ENCODE results near the gene NAA25. TPM values are rescaled to one million over a fixed set of nuclear protein-coding genes. Genes with fewer than 3 reads are reported as not detected.
A peak's percentile ranks its signal among the peaks of the same experiment; 100 is the strongest.

Gene NAA25
- polyA plus RNA-seq, 1 experiment, result 17.9 TPM

GRCh38 chr12:112149596-112149995, 41.0 kb upstream of the NAA25 start:
- ChIA-PET POLR2A (no interaction called here), CTCF (interaction anchor here (0.9 kb wide), 1 partner anchor 21 kb away, joined by 3 read pairs; no protein-coding TSS in a partner anchor)
- H3K27me3 ChIP-seq (ENCODE audit: control insufficient read depth, insufficient read depth, low read length), result no peaks in the 10 kb centered on the region
- no peak overlapping the region for H3K27ac ChIP-seq (ENCODE audit: low read depth, low read length)
- no peak for TF ChIP-seq CTCF (IDR thresholded peaks at IDR 0.05; ENCODE audit: low read depth, low read length)
- H3K9me3 ChIP-seq (ENCODE audit: control insufficient read depth, insufficient read depth, low read length), result no peaks in the 10 kb centered on the region
- H3K4me3 ChIP-seq (ENCODE audit: low read depth, low read length), result no peak overlapping the region
- no peak for DNase-seq (ENCODE audit: low read depth, low spot score)

DNA sequence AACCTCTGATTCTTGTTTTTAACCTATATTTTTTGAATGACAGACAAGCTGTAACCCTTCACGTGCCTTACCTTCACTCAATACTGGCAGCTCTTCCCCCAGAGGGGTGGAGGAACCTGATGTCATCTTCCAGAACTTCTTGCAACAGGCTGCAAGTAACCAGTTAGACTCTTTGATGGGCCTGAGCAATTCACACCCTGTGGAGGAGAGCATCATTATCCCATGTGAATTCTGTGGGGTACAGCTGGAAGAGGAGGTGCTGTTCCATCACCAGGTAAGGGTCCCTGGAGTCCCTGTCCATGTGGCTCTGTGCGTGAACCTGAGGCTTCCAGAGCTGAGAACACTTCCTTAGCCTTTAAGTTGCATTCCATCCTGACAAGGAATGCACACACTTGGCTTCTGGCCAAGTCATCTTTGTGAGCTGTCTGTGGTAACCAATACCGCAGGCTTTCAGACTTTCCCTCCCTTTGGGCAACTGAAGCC, 39.5 kb upstream of the NAA25 start:
- ChIA-PET POLR2A (no interaction called here), CTCF (interaction anchor here (0.6 to 0.9 kb wide), 2 partner anchors 239 to 263 kb away, joined by 3 to 6 read pairs; no protein-coding TSS in a partner anchor)
- no peak for TF ChIP-seq CTCF (IDR thresholded peaks at IDR 0.05; ENCODE audit: low read depth, low read length)
- peak overlapping the region; percentile 31 for H3K27ac ChIP-seq (ENCODE audit: low read depth, low read length)
- no peaks in the 10 kb centered on the region for H3K27me3 ChIP-seq (ENCODE audit: control insufficient read depth, insufficient read depth, low read length)
- no peak overlapping the region for H3K4me3 ChIP-seq (ENCODE audit: low read depth, low read length)
- H3K9me3 ChIP-seq (ENCODE audit: control insufficient read depth, insufficient read depth, low read length), result no peaks in the 10 kb centered on the region
- DNase-seq (ENCODE audit: low read depth, low spot score), result peak; percentile 56

DNA sequence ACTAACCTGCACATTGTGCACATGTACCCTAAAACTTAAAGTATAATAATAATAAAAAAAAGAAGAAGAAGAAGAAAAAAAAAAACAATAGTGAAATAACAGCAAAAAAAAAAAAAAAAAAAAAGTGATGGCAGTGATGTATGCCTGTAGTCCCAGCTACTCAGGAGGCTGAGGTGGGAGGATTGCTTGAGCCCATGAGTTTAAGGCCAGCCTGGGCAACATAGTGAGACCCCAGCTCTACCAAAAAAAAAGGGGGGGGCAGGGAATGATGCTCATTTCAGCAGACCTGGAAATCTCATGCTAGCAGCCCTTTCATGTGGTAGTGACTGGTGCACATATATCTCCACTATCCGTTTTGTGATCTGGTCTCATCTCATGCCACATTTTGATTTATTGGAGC, 37.5 kb upstream of the NAA25 start:
- no peaks in the 10 kb centered on the region for H3K27me3 ChIP-seq (ENCODE audit: control insufficient read depth, insufficient read depth, low read length)
- POLR2A ChIA-PET, result interaction anchor here (0.5 kb wide), 1 partner anchor 9 kb away, joined by 4 read pairs; no protein-coding TSS in a partner anchor
- H3K4me3 ChIP-seq (ENCODE audit: low read depth, low read length), result no peak overlapping the region
- H3K9me3 ChIP-seq (ENCODE audit: control insufficient read depth, insufficient read depth, low read length), result no peaks in the 10 kb centered on the region
- CTCF ChIA-PET, result no interaction called here
- no peak for DNase-seq (ENCODE audit: low read depth, low spot score)
- no peak for TF ChIP-seq CTCF (IDR thresholded peaks at IDR 0.05; ENCODE audit: low read depth, low read length)
- H3K27ac ChIP-seq (ENCODE audit: low read depth, low read length), result no peak overlapping the region

GRCh38 chr12:112140728-112141127, 32.1 kb upstream of the NAA25 start:
- Histone ChIP-seq H3K27me3 (ENCODE audit: control insufficient read depth, insufficient read depth, low read length) (no peaks in the 10 kb centered on the region), H3K9me3 (ENCODE audit: control insufficient read depth, insufficient read depth, low read length) (no peaks in the 10 kb centered on the region), H3K4me3 (ENCODE audit: low read depth, low read length) (no peak overlapping the region), H3K27ac (ENCODE audit: low read depth, low read length) (no peak overlapping the region)
- no peak for DNase-seq (ENCODE audit: low read depth, low spot score)
- ChIA-PET CTCF (no interaction called here), POLR2A (no interaction called here)
- no peak for TF ChIP-seq CTCF (IDR thresholded peaks at IDR 0.05; ENCODE audit: low read depth, low read length)

DNA sequence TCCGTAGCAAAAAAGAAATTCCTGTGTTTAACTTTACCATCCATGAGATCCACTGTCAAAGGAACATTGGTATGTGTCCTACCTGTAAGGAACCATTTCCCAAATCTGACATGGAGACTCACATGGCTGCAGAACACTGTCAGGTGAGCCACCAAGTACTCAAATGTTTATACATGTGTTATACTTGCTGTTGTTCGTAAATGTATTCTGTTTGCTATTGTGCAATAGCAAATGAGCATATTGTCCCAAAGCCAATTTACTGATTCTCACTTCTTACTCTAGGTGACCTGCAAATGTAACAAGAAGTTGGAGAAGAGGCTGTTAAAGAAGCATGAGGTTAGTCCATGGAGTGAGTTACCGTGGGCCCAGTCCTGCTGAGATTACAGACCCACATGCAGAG, 26.1 kb upstream of the NAA25 start:
- Histone ChIP-seq H3K27me3 (ENCODE audit: control insufficient read depth, insufficient read depth, low read length) (no peaks in the 10 kb centered on the region), H3K4me3 (ENCODE audit: low read depth, low read length) (no peak overlapping the region), H3K27ac (ENCODE audit: low read depth, low read length) (no peak overlapping the region), H3K9me3 (ENCODE audit: control insufficient read depth, insufficient read depth, low read length) (no peaks in the 10 kb centered on the region)
- DNase-seq (ENCODE audit: low read depth, low spot score), result no peak
- POLR2A ChIA-PET, result no interaction called here
- CTCF ChIA-PET, result interaction anchor here (0.7 kb wide), 1 partner anchor 105 kb away, joined by 3 read pairs; no protein-coding TSS in a partner anchor
- no peak for TF ChIP-seq CTCF (IDR thresholded peaks at IDR 0.05; ENCODE audit: low read depth, low read length)
